HG03457 (cell line): ENCODE results near the gene MON2.
A peak's percentile ranks its signal among the peaks of the same experiment; 100 is the strongest.

Experiments
- ATAC-seq: cut with Tn5 transposase; IDR thresholded peaks from one replicate; pipeline ENCODE4 v1.9.1; 2021; ENCODE audit warnings: moderate number of reproducible peaks; ENCODE audit not compliant: unreplicated experiment

Gene MON2

DNA sequence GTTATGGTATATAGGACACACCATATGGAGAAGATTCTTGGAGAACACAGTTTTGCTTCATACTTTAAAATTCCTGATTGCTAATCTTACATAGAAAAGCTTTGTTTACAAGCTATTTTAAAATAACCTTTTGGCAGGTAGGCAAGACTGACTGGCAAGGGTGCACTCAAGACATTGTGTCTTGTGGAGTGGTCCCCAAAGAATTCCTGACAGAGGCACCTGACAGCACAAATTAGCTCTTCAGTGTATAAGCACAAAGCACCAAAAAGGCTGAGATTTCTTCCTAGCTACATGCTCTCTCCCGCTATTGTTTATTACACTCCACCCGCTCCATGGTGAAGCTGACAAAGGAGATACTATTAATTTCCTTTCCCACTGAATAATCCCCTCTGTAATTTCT lies 139.4 kb downstream of the MON2 start:
- no peak for ATAC-seq

DNA sequence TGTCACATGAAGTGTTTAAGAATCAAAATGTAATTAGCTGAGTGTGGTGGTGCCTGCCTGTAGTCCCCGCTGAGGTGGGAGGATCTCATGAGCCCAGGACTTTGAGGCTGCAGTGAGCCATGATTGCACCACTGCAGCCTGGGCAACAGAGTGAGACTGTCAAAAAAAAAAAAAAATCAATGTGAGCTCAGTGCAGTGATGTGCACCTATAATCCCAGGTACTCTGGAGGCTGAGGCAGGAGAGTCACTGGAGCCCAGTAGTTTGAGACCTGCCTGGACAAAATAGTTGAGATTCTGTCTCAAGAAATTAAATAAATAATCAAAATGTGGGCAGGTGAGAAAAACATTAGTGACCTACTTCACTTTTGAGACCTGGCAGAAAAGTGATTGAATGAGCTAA lies 140.0 kb downstream of the MON2 start:
- ATAC-seq = no peak

- ATAC-seq = no peak
Measured at GRCh38 chr12:62613081-62613480, 146.5 kb downstream of the MON2 start.

DNA sequence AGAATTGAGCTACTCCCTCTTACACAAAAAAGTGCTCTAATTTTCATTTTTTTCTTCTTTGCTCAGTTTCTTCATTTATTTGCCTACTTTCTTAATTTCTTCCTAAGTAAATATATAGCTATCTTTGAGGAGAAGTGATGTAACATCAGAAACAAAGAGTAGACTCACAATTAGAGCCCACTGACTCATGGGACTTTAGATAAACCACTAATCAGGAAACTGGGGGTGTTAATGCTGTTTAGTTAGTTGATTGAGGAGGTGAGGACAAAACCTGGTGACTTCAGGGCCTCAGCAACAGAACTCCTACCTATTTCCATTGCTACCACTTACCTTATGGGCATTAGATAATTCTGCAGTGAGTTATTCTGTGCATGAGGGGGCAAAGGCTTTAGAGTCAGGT lies 151.7 kb downstream of the MON2 start:
- no peak for ATAC-seq

DNA sequence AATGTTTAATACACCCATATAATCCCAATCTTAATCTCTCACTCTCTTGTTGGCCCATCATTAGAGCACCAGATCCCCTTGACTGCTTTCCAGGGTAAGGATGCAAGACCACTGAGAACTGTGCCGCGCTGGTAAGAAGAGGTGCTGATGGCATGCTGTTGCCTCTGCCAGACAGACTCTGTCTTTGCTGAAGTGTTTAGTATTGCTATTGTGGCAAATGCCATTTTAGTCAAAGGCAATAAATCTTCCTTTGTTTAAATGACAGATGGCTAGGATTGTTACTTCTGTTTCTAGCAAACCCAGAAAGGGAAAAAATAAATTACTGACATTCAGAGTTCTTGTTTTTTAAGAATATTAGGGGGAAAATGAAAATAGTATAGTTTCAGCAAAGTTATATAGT lies 152.3 kb downstream of the MON2 start:
- ATAC-seq = no peak

- ATAC-seq = no peak
Measured at GRCh38 chr12:62621101-62621638, 154.5 kb downstream of the MON2 start.

- ATAC-seq = no peak
Measured at GRCh38 chr12:62622177-62622576, 155.6 kb downstream of the MON2 start.

DNA sequence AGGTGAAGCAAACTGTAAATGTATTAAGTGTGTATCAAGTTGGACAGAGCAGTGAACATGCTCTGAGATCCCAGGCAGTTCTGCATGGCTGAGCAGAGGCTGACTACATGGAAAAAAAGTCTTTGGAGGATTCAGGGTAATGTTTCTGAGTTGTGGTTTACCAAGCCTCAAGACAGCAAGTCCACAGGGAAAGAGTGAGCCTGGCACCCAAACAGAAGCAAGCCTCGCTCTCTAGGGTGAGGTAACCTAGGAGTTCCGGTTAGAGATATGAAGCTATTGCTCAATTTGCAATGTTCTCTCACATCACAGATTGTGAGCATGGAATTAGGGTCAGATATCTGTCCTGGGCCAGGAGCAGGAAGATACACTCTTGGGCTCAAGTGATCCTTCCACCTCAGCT lies 158.6 kb downstream of the MON2 start:
- no peak for ATAC-seq

DNA sequence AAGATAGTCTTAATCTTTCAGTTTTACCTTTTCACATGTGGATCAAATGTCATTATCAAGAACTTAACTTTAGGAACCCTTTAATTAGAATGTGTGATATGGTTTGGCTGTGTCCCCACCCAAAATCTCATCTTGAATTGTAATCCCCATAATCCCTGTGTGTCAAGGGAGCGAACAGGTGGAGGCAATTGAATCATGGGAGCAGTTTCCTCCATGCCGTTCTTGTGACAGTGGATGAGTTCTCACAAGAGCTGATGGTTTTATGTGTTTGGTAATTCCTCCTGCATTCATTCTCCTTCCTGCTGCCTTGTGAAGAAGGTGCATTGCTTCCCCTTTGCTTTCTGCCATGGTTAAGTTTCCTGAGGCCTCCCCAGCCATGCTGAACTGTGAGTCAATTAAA lies 160.6 kb downstream of the MON2 start:
- no peak for ATAC-seq

DNA sequence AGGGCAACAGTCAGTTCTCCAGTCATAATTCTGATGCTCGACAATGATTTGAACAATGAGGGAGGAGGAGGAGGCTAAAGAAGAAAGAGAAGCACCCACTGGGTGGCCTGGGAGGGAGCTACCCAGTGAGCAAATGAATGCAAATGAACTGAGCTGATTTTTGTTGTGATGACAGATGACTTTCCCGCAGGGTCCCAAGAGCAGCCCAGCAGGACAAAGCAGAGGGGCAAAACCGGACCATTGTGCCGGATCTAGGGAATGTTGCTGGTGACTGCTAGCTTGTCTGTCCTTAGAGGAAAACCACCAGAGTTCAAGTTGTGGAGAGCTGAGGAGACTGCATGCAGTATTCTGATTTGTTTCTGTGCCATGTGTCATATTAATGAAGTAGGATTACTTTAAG lies 162.8 kb downstream of the MON2 start:
- no peak for ATAC-seq

DNA sequence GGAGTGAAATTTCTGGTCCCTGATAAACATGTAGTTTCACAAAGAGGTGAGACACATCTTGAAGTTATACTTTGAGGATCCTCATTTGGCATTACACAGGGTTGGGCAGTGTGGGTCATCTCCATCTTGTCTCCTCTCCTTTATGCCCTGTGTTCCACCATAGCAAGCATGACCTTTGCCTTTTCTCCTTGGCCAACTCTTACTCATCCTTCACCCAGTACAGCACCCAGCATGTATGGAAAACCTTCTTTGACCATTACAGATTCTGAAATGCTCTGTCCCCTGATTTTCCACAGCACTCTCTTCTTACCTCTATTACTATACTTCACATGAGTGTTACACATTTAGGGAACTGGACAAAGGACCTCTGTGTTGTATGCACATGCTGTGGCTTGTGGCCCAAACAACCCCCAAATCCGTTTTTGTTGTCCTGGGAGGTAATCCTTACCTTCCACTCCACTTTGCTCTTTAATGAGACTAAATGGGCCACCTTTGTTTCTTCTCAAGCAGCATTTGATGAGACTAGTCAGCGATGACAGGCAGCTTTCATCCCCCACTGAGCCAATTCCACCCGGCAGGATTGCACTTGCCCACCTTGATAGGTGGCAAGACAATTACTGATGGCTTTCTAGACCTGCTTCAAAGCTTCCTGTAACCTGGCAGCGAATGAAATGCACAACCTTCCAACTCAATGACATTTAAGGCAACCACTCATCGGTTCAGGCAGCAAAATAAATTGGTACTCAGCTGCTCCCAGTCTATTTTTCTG lies 163.5 kb downstream of the MON2 start:
- ATAC-seq = no peak

DNA sequence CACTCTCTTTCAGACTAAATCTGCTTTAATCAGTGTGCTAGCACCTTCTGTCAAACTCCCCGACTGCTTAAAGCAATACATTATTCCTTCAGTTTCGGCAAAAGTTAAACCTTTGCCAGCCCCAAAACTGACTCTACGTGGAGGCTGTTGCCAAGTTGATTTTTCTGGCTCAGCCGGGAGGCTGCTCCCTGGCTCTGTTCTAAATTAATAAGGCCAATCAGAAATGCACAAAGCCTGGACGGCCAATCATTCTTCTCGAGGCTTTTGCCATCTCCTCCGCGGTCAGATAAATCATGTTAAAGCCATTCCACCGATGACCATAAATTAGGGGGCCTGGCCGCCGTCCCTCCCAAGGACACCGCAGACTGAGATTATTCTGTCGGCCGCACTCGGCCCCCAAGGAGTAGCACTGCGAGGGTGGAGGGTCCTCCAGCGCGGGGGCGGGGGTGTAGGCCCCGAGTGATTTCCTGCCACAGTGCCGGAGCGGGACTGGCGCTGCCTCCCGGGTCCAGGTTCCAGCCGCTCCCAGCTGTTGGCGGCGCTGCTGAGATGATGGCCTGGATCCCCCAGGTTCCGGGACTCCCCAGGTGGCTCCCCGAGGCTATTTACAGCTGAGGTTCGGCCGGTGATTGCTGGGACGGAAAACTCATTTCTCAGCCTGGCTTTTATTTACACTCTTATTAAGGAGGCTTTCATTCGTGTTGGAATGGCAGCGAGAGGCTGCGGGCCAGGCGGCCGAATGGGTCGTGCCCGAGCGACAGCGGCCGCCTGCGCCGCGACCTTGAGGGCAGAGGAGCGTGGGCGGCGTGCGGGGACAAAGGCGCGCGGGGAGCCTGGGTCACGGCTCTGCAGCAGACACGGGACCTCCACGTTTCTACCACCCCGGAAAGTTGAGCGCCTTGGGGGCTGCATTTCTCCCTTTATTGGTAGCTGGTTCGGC lies 165.1 kb downstream of the MON2 start:
- peak; percentile 64 for ATAC-seq

- peak; percentile 50 for ATAC-seq
Measured at GRCh38 chr12:62632411-62632918, 165.8 kb downstream of the MON2 start.

DNA sequence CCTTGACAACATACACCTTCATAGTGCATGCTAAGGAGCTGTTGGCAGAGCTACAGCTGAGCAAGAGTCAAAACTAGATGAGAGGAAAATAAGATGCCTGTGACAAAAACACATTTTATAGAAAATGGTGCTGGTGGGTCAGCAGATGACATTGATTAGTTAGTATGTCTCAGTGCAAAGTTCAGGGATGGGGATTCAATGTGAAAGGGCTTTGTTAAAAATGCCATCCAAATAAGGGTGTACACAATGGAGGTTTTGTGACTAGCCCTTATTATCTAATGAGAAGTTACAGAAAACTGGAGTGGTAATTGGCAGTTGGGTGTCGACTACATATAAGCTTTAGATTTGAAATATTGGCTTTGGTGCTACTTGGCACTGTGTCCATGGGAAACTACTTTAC lies 169.0 kb downstream of the MON2 start:
- ATAC-seq = no peak

- ATAC-seq = no peak
Measured at GRCh38 chr12:62637679-62638078, 171.1 kb downstream of the MON2 start.

DNA sequence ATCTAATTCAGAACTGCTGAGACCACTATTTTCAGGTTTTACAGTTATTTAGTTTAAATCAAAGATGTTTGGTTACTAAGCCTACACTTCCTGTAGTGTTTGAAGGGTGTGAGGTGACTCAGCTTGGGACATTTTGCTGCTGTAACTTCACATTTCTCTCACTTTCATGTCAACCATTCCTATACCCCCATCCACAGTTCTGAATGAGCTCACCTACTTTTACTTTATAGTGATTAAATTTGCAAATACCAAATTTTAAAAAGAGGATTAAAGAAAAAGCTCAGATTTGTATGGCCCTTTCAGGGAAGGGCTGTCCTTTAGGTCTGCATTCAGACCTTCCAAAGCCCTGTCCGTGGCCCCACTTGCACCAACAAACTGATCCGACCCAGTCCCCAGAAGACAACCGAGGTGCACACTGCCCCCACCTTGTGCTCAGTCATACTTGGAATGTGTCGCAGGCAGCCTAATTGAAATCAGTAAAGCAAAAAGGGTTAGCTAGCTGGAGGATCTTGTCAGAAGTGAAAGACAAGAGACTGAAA lies 174.4 kb downstream of the MON2 start:
- no peak for ATAC-seq

GRCh38 chr12:62642486-62642885 lies 175.9 kb downstream of the MON2 start:
- ATAC-seq = no peak

GRCh38 chr12:62643486-62643885 lies 176.9 kb downstream of the MON2 start:
- ATAC-seq = no peak

GRCh38 chr12:62646566-62646965 lies 179.9 kb downstream of the MON2 start:
- ATAC-seq = no peak

- no peak for ATAC-seq
Measured at GRCh38 chr12:62647586-62647985, 181.0 kb downstream of the MON2 start.

DNA sequence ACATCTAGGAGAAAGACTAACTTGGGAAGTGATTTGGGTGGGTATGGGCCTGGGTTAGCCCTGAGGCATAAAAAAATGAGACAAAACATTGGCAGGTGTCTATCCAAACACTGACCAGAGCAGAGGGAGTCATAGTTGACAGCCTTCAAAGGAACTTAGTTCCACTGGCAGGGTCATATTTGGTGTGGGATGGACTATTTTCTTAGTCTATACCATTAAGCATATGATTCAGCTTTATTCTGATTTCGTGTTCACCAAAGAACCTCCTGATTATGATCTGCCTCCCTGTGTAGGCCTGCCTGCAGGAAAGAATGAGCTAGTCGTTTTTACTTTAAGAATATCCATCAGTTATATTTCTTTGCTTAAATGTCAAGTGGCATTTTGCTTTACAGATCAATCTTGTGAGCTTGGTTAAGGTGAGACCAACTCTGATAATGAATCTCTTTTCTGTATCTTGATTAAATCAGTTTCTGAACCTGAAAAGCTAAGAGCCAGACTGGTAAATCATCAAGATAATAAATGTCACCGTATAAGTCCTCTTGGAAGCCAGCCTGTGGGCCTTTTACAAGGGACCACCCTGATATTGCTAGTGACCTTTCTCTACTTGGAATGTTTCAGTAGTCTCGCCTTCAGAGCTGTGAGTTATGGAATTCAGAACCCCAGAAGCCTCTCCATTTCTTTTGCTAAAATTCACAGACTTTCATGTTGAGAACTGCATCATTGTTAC lies 182.9 kb downstream of the MON2 start:
- ATAC-seq = no peak
